CD4-positive, alpha-beta T cell (primary cell): ENCODE measurements around the gene IDH3B. TPM values are rescaled to one million over a fixed set of nuclear protein-coding genes. Genes with fewer than 3 reads are reported as not detected.

Experiments
- ATAC-seq: fragments of 200-7000 bp; cut with Tn5 transposase; one replicate; pipeline ENCODE4 v1.10.0; 2022; ENCODE audit warnings: mild to moderate bottlenecking; ENCODE audit not compliant: poor library complexity
- CTCF ChIA-PET: fragments of 350-600 bp; sonication (Branson Sonifier 250); formaldehyde crosslinking; loops from one replicate; lab custom pipeline; 2021; ENCODE audit warnings: antibody characterized with exemption, inconsistent platforms; lab: Charles Lee
- POLR2A ChIA-PET: fragments of 350-600 bp; sonication (Branson Sonifier 250); formaldehyde crosslinking; loops from one replicate; lab custom pipeline; 2021; ENCODE audit warnings: antibody characterized with exemption, inconsistent platforms; lab: Charles Lee
- DNase-seq, 14 experiments: peaks; one replicate each; pipeline ENCODE4 v3.0.0-alpha.2; 2013 to 2020; ENCODE audit warnings: mixed read lengths in 2 of 14
- H3K27ac ChIP-seq, 2 donors: one replicate each; pipeline versions ENCODE4 v1.5.1 to v1.7.0; 2013; ENCODE audit warnings: low read length in 2 of 2, low read depth in 1 of 2, mild to moderate bottlenecking in 1 of 2
- H3K27me3 ChIP-seq, 2 experiments: 1 replicate in 1 of 2; 2 replicates in 1 of 2; pipeline versions ENCODE4 v1.6.1 to v1.7.0; 2013; ENCODE audit warnings: low read length in 2 of 2, control low read depth in 1 of 2, mild to moderate bottlenecking in 1 of 2, moderate library complexity in 1 of 2; ENCODE audit not compliant: insufficient read depth in 2 of 2, control insufficient read depth in 1 of 2
- H3K36me3 ChIP-seq: one replicate; pipeline ENCODE4 v1.6.1; 2013; ENCODE audit warnings: low read length, control low read depth; ENCODE audit not compliant: insufficient read depth
- H3K4me1 ChIP-seq: one replicate; pipeline ENCODE4 v1.6.1; 2013; ENCODE audit warnings: low read length, control low read depth; ENCODE audit not compliant: insufficient read depth
- H3K4me3 ChIP-seq: one replicate; pipeline ENCODE4 v1.5.1; 2013; ENCODE audit warnings: mild to moderate bottlenecking, low read length, moderate library complexity
- H3K9me3 ChIP-seq, 2 experiments: 1 replicate in 1 of 2; 2 replicates in 1 of 2; pipeline versions ENCODE4 v1.6.1 to v1.7.0; 2013; ENCODE audit warnings: low read length in 2 of 2, mild to moderate bottlenecking in 2 of 2, control low read depth in 1 of 2, moderate library complexity in 1 of 2; ENCODE audit not compliant: control insufficient read depth in 1 of 2, insufficient read depth in 1 of 2
- H3K27ac Mint-ChIP-seq: one replicate; pipeline ENCODE4 v1.8.0; 2020; ENCODE audit warnings: mixed read lengths
- H3K27me3 Mint-ChIP-seq: one replicate; pipeline ENCODE4 v1.8.0; 2021; ENCODE audit warnings: mixed read lengths
- H3K36me3 Mint-ChIP-seq: one replicate; pipeline ENCODE4 v1.8.0; 2021; ENCODE audit warnings: low read depth, mixed read lengths
- H3K4me1 Mint-ChIP-seq: one replicate; pipeline ENCODE4 v1.8.0; 2021; ENCODE audit warnings: low read depth, mixed read lengths
- H3K4me3 Mint-ChIP-seq: one replicate; pipeline ENCODE4 v1.8.0; 2020; ENCODE audit warnings: mild to moderate bottlenecking, mixed read lengths
- H3K9me3 Mint-ChIP-seq: one replicate; pipeline ENCODE4 v1.8.0; 2020; ENCODE audit warnings: mixed read lengths
- CTCF ChIP-seq: fragments of 200-600 bp; IDR thresholded peaks from one replicate; pipeline ENCODE4 v1.8.0; 2022; ENCODE audit warnings: antibody characterized with exemption, mild to moderate bottlenecking
- intact Hi-C, 2 experiments: fragments of 100-400 bp; cut with DNase I in 1 of 2; cut with micrococcal nuclease in 1 of 2; formaldehyde crosslinking; loops; one replicate each; pipeline versions ENCODE4 v1.15.1 to v1.9.0; 2023 to 2025; cut with DNase I, micrococcal nuclease
- total RNA-seq, 174 experiments: library from RNA in 2 of 174; stranded (reverse) in 2 of 174; gene quantifications; one replicate each; pipeline ENCODE4 v1.2.3 and lab custom pipeline; 2021 to 2026

IDH3B gene
- total RNA-seq, 2 experiments from 2014 or later: 171 to 181 TPM

- H3K27ac ChIP-seq: no peak overlapping the region
- peaks cover 4% of the 10 kb centered on the region for H3K4me1 ChIP-seq
- no peak for DNase-seq
- Mint-ChIP-seq H3K4me1 (peaks cover 4% of the 10 kb centered on the region), H3K4me3 (no peak overlapping the region), H3K27ac (no peak overlapping the region), H3K27me3 (peaks cover 47% of the 10 kb centered on the region), H3K36me3 (no peaks in the 10 kb centered on the region), H3K9me3 (no peaks in the 10 kb centered on the region)
- peaks cover 22 to 30% of the 10 kb centered on the region in 2 experiments for H3K27me3 ChIP-seq
- TF ChIP-seq CTCF: no peak
- H3K36me3 ChIP-seq: no peaks in the 10 kb centered on the region
- CTCF ChIA-PET: interaction anchor here (1.3 kb wide), 1 partner anchor 54 kb away, joined by 3 read pairs; no protein-coding TSS in a partner anchor
- H3K9me3 ChIP-seq: peaks cover 0 to 8% of the 10 kb centered on the region in 2 experiments
- H3K4me3 ChIP-seq: no peak overlapping the region
- POLR2A ChIA-PET: no interaction called here
- intact Hi-C loops: no loop called here
- no peak for ATAC-seq
Observed at GRCh38 chr20:2698912-2699311, 34.9 kb upstream of the IDH3B start.

- H3K27me3 ChIP-seq: peaks cover 26 to 32% of the 10 kb centered on the region in 2 experiments
- H3K9me3 ChIP-seq: peaks cover 0 to 11% of the 10 kb centered on the region in 2 experiments
- peaks cover 10% of the 10 kb centered on the region for H3K4me1 ChIP-seq
- intact Hi-C loops: no loop called here
- DNase-seq: no peak
- TF ChIP-seq CTCF: no peak
- ChIA-PET POLR2A (no interaction called here), CTCF (interaction anchor here (1.3 kb wide), 1 partner anchor 55 kb away, joined by 3 read pairs; no protein-coding TSS in a partner anchor)
- H3K9me3 Mint-ChIP-seq: no peaks in the 10 kb centered on the region
- H3K27ac Mint-ChIP-seq: no peak overlapping the region
- H3K4me3 ChIP-seq: no peak overlapping the region
- peaks cover 48% of the 10 kb centered on the region for H3K27me3 Mint-ChIP-seq
- no peaks in the 10 kb centered on the region for H3K36me3 Mint-ChIP-seq
- no peak overlapping the region for H3K27ac ChIP-seq
- no peak for ATAC-seq
- no peak overlapping the region for H3K4me3 Mint-ChIP-seq
- H3K36me3 ChIP-seq: no peaks in the 10 kb centered on the region
- H3K4me1 Mint-ChIP-seq: peaks cover 4% of the 10 kb centered on the region
Observed at GRCh38 chr20:2698186-2698817, 34.3 kb upstream of the IDH3B start.

GRCh38 chr20:2697768-2698167 is 33.8 kb upstream of the IDH3B start:
- ATAC-seq (no peak), DNase-seq (no peak)
- H3K4me3 ChIP-seq: no peak overlapping the region
- H3K4me1 ChIP-seq: peaks cover 10% of the 10 kb centered on the region
- CTCF ChIA-PET: no interaction called here
- no peak for TF ChIP-seq CTCF
- Mint-ChIP-seq H3K27ac (no peak overlapping the region), H3K27me3 (peaks cover 48% of the 10 kb centered on the region), H3K36me3 (no peaks in the 10 kb centered on the region), H3K4me3 (no peak overlapping the region), H3K9me3 (no peaks in the 10 kb centered on the region), H3K4me1 (peaks cover 4% of the 10 kb centered on the region)
- no peak overlapping the region for H3K27ac ChIP-seq
- intact Hi-C loops: no loop called here
- no peaks in the 10 kb centered on the region for H3K36me3 ChIP-seq
- H3K9me3 ChIP-seq: peaks cover 0 to 11% of the 10 kb centered on the region in 2 experiments
- H3K27me3 ChIP-seq: peaks cover 26 to 32% of the 10 kb centered on the region in 2 experiments
- POLR2A ChIA-PET: no interaction called here
